Karpas-422 (cell line): ENCODE measurements around the gene TBC1D22A. TPM values are rescaled to one million over a fixed set of nuclear protein-coding genes. Genes with fewer than 3 reads are reported as not detected.

ENCODE experiments used
- DNase-seq: peaks from one replicate; pipeline ENCODE4 v3.0.0-alpha.2; 2015
- H2AFZ ChIP-seq: fragments of 200-600 bp; sonication (generic); 2 replicates; pipeline ENCODE4 v1.6.1; 2014; ENCODE audit warnings: antibody characterized with exemption, low read length, mixed read lengths
- H3K27ac ChIP-seq: fragments of 200-600 bp; sonication (generic); 2 replicates; pipeline ENCODE4 v1.5.1; 2014; ENCODE audit warnings: mild to moderate bottlenecking, low read length, moderate library complexity
- H3K27me3 ChIP-seq: fragments of 200-600 bp; sonication (generic); 2 replicates; pipeline ENCODE4 v1.6.1; 2014; ENCODE audit warnings: low read length, mixed read lengths
- H3K36me3 ChIP-seq: fragments of 200-600 bp; sonication (generic); 2 replicates; pipeline ENCODE4 v1.6.1; 2014; ENCODE audit warnings: low read length, mixed read lengths; ENCODE audit not compliant: insufficient read depth
- H3K4me1 ChIP-seq: fragments of 200-600 bp; sonication (generic); 2 replicates; pipeline ENCODE4 v1.6.1; 2014; ENCODE audit warnings: mild to moderate bottlenecking, low read length, mixed read lengths
- H3K4me2 ChIP-seq: fragments of 200-600 bp; sonication (generic); 2 replicates; pipeline ENCODE4 v1.6.1; 2014; ENCODE audit warnings: low read length, low read depth, mild to moderate bottlenecking; ENCODE audit not compliant: poor library complexity, severe bottlenecking
- H3K4me3 ChIP-seq: fragments of 200-600 bp; sonication (generic); 2 replicates; pipeline ENCODE4 v1.5.1; 2014; ENCODE audit warnings: mild to moderate bottlenecking, antibody characterized with exemption, low read length, mixed read lengths
- H3K79me2 ChIP-seq: fragments of 200-600 bp; sonication (generic); 2 replicates; pipeline ENCODE4 v1.6.1; 2014; ENCODE audit warnings: mild to moderate bottlenecking, low read length, mixed read lengths
- H3K9ac ChIP-seq: fragments of 200-600 bp; sonication (generic); 2 replicates; pipeline ENCODE4 v1.6.0; 2014; ENCODE audit warnings: low read length
- H3K9me2 ChIP-seq: fragments of 200-600 bp; sonication (generic), shearing (Covaris generic); replicated peaks from 2 replicates; pipeline ENCODE4 v1.6.0; 2014; ENCODE audit warnings: mild to moderate bottlenecking, low read length, moderate library complexity; ENCODE audit not compliant: insufficient read depth
- H3K9me3 ChIP-seq: fragments of 300-700, 200-600 bp; sonication (generic); 2 replicates; pipeline ENCODE4 v1.6.1; 2014; ENCODE audit warnings: low read length, mixed read lengths
- H4K20me1 ChIP-seq: fragments of 200-600 bp; sonication (generic); 2 replicates; pipeline ENCODE4 v1.6.1; 2014; ENCODE audit warnings: mild to moderate bottlenecking, antibody characterized with exemption, low read length, low read depth; ENCODE audit not compliant: insufficient read depth
- total RNA-seq: library from RNA; depleted of rRNA; stranded (reverse); fragments of >200 nt; shearing (Covaris generic); gene quantifications from 2 replicates; pipeline ENCODE4 v1.2.3, GENCODE V29; 2014; ENCODE audit warnings: low replicate concordance

Gene TBC1D22A
- total RNA-seq, 1 experiment from 2014 or later = 27.7 TPM

- Histone ChIP-seq H3K4me2 (no peak overlapping the region), H3K4me1 (peaks cover 11% of the 10 kb centered on the region), H3K27ac (no peak overlapping the region), H3K27me3 (no peaks in the 10 kb centered on the region), H3K4me3 (no peak overlapping the region), H3K9me3 (no peaks in the 10 kb centered on the region), H3K9me2 (no peaks in the 10 kb centered on the region), H4K20me1 (peaks cover 18% of the 10 kb centered on the region), H3K79me2 (peaks cover 62% of the 10 kb centered on the region), H3K36me3 (no peaks in the 10 kb centered on the region), H2AFZ (no peak overlapping the region), H3K9ac (no peak overlapping the region)
- DNase-seq = no peak
Observed at GRCh38 chr22:46957521-46957920, 195.1 kb downstream of the TBC1D22A start.

GRCh38 chr22:46958191-46958590 is 195.7 kb downstream of the TBC1D22A start:
- H3K36me3 ChIP-seq = no peaks in the 10 kb centered on the region
- no peaks in the 10 kb centered on the region for H3K9me2 ChIP-seq

GRCh38 chr22:46958658-46959057 is 196.2 kb downstream of the TBC1D22A start:
- Histone ChIP-seq H3K9me3 (no peaks in the 10 kb centered on the region), H3K4me2 (no peak overlapping the region), H3K36me3 (no peaks in the 10 kb centered on the region), H3K79me2 (peaks cover 54% of the 10 kb centered on the region), H3K9me2 (no peaks in the 10 kb centered on the region), H3K4me3 (no peak overlapping the region), H3K4me1 (peaks cover 11% of the 10 kb centered on the region), H3K27ac (no peak overlapping the region), H2AFZ (no peak overlapping the region), H3K9ac (no peak overlapping the region), H3K27me3 (no peaks in the 10 kb centered on the region), H4K20me1 (peaks cover 21% of the 10 kb centered on the region)
- DNase-seq = no peak

More at GRCh38 chr22:46958191-46958590, 195.7 kb downstream of the TBC1D22A start:
- Histone ChIP-seq H2AFZ (no peak overlapping the region), H3K79me2 (peaks cover 59% of the 10 kb centered on the region), H3K4me3 (no peak overlapping the region), H3K4me2 (no peak overlapping the region), H3K27me3 (no peaks in the 10 kb centered on the region), H3K4me1 (peaks cover 11% of the 10 kb centered on the region), H4K20me1 (peaks cover 18% of the 10 kb centered on the region), H3K27ac (no peak overlapping the region), H3K9me3 (no peaks in the 10 kb centered on the region), H3K9ac (no peak overlapping the region)
- DNase-seq = no peak

- Histone ChIP-seq H3K27ac (no peak overlapping the region), H3K36me3 (no peaks in the 10 kb centered on the region), H3K9me2 (no peaks in the 10 kb centered on the region), H3K9me3 (no peaks in the 10 kb centered on the region), H3K79me2 (peaks cover 54% of the 10 kb centered on the region), H2AFZ (no peak overlapping the region), H3K4me1 (peaks cover 11% of the 10 kb centered on the region), H3K27me3 (no peaks in the 10 kb centered on the region), H4K20me1 (peaks cover 24% of the 10 kb centered on the region), H3K9ac (no peak overlapping the region), H3K4me3 (no peak overlapping the region), H3K4me2 (no peak overlapping the region)
- no peak for DNase-seq
Observed at GRCh38 chr22:46959369-46959768, 196.9 kb downstream of the TBC1D22A start.

GRCh38 chr22:46961591-46962295 is 199.3 kb downstream of the TBC1D22A start:
- H3K9me2 ChIP-seq = no peaks in the 10 kb centered on the region
- H3K9ac ChIP-seq = no peak overlapping the region
- no peak overlapping the region for H3K4me2 ChIP-seq
- H3K27ac ChIP-seq = no peak overlapping the region
- no peaks in the 10 kb centered on the region for H3K27me3 ChIP-seq
- DNase-seq = no peak
- no peak overlapping the region for H3K4me3 ChIP-seq
- H2AFZ ChIP-seq = no peak overlapping the region
- H3K4me1 ChIP-seq = no peaks in the 10 kb centered on the region
- peaks cover 46% of the 10 kb centered on the region for H3K79me2 ChIP-seq
- H3K9me3 ChIP-seq = no peaks in the 10 kb centered on the region
- peaks cover 31% of the 10 kb centered on the region for H4K20me1 ChIP-seq
- H3K36me3 ChIP-seq = no peaks in the 10 kb centered on the region

- no peak overlapping the region for H2AFZ ChIP-seq
- H3K9me3 ChIP-seq = no peaks in the 10 kb centered on the region
- H3K79me2 ChIP-seq = peaks cover 53% of the 10 kb centered on the region
- H3K9me2 ChIP-seq = no peaks in the 10 kb centered on the region
- no peak overlapping the region for H3K9ac ChIP-seq
- DNase-seq = no peak
- no peak overlapping the region for H3K27ac ChIP-seq
- no peak overlapping the region for H3K4me2 ChIP-seq
- no peak overlapping the region for H3K4me3 ChIP-seq
- H3K27me3 ChIP-seq = no peaks in the 10 kb centered on the region
- no peaks in the 10 kb centered on the region for H3K36me3 ChIP-seq
- peaks cover 32% of the 10 kb centered on the region for H4K20me1 ChIP-seq
- no peaks in the 10 kb centered on the region for H3K4me1 ChIP-seq
Observed at GRCh38 chr22:46962406-46962805, 200.0 kb downstream of the TBC1D22A start.

GRCh38 chr22:46963672-46964545 is 201.5 kb downstream of the TBC1D22A start:
- H3K36me3 ChIP-seq = no peaks in the 10 kb centered on the region
- H3K9me2 ChIP-seq = no peaks in the 10 kb centered on the region
- H3K27ac ChIP-seq = no peak overlapping the region
- H3K9ac ChIP-seq = no peak overlapping the region
- H4K20me1 ChIP-seq = peaks cover 37% of the 10 kb centered on the region
- DNase-seq = no peak
- no peaks in the 10 kb centered on the region for H3K27me3 ChIP-seq
- H3K4me3 ChIP-seq = no peak overlapping the region
- H3K9me3 ChIP-seq = no peaks in the 10 kb centered on the region
- no peak overlapping the region for H2AFZ ChIP-seq
- no peaks in the 10 kb centered on the region for H3K4me1 ChIP-seq
- H3K4me2 ChIP-seq = no peak overlapping the region
- peaks cover 68% of the 10 kb centered on the region for H3K79me2 ChIP-seq

- no peak overlapping the region for H3K4me3 ChIP-seq
- H3K4me1 ChIP-seq = no peaks in the 10 kb centered on the region
- H4K20me1 ChIP-seq = peaks cover 30% of the 10 kb centered on the region
- no peak overlapping the region for H3K9ac ChIP-seq
- H3K36me3 ChIP-seq = no peaks in the 10 kb centered on the region
- H3K27me3 ChIP-seq = no peaks in the 10 kb centered on the region
- DNase-seq = no peak
- H3K79me2 ChIP-seq = peaks cover 73% of the 10 kb centered on the region
- no peak overlapping the region for H2AFZ ChIP-seq
- no peak overlapping the region for H3K27ac ChIP-seq
- H3K9me3 ChIP-seq = no peaks in the 10 kb centered on the region
- H3K9me2 ChIP-seq = no peaks in the 10 kb centered on the region
- no peak overlapping the region for H3K4me2 ChIP-seq
Observed at GRCh38 chr22:46964773-46965550, 202.5 kb downstream of the TBC1D22A start.
